HG03064 (cell line): ENCODE data around the gene RAPH1.
"Not testable (repeated sequence)": the region's sequence is repeated elsewhere in the genome, so short reads cannot be mapped to it uniquely, and the experiment has no call there.

Experiments
- ATAC-seq: cut with Tn5 transposase; IDR thresholded peaks from one replicate; pipeline ENCODE4 v1.9.1; 2021; ENCODE audit warnings: low read depth; ENCODE audit not compliant: unreplicated experiment

The RAPH1 gene

DNA sequence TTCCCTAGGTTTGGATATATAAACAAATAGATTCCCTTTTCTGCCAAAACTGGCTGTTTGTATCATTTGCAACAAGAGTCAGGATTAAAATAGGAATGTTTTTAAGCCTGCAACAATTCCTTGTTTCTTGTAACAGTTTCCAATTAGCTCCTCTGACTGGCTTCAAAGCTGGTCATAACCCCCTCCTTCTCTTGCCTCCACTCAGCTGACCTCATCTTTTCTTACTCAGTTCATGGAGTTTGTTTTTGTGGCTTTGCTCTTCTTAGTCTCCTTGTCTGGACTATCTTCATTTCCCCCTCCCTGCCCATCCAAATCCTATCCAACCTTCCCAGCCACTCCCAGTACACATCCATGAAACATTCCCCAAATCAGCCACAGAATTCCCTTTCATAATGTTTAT lies 14.3 kb upstream of the RAPH1 start:
- ATAC-seq: no peak

DNA sequence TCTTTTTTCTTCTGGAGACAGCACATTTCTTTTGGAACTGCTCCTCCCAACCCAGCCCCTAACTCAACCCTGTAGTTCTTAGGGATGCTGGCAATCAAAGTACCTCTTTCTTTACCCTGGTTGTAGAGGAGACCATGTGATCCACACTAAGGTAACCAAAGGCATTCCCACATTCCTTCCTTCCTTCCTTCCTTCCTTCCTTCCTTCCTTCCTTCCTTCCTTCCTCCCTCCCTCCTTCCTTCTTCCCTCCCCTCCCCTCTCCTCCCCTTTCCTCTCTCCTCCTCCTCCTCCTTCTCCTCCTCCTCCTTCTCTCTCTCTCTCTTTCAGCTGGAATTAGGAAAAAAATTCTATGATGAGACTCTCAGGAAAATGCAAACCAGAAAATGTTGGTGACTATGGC lies 13.8 kb upstream of the RAPH1 start:
- no peak for ATAC-seq

DNA sequence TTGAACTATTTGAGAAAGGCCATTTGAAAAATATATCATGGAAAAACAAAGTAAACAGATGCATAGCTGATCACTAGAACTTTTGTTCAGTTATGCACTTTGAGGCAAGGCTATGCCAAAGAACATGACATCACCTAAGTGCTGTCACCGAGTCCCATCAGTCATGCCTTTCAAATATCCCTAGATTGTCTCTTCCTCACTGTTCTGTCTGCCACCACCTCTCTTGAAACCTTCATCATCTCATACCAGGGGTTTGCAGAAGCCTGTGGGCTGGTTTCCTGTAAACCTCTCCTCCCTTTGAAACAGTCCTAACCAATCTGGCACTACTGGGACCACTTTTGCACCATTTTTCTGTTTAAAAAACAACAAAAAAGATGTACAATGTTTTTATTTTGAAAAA lies 12.3 kb upstream of the RAPH1 start:
- ATAC-seq: no peak

GRCh38 chr2:203544402-203544801 lies 9.3 kb upstream of the RAPH1 start:
- ATAC-seq: no peak

DNA sequence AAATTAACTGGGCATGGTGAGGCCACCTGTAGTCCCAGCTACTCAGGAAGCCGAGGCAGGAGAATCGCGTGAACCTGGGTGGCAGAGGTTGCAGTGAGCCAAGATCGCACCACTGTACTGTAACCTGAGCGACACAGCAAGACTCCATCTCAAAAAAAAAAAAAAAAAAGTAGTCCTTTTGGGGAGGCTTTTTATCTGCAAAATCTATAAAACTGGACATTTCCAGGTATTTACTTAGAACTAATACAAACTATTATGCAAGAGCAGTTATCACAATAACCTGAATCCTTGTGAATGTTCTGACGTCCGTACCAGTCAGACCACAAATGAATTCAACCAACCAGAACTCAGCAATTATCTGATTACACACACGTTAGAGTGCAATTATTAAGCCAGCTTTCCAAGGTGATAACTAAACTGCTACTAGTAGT lies 8.8 kb upstream of the RAPH1 start:
- no peak for ATAC-seq

DNA sequence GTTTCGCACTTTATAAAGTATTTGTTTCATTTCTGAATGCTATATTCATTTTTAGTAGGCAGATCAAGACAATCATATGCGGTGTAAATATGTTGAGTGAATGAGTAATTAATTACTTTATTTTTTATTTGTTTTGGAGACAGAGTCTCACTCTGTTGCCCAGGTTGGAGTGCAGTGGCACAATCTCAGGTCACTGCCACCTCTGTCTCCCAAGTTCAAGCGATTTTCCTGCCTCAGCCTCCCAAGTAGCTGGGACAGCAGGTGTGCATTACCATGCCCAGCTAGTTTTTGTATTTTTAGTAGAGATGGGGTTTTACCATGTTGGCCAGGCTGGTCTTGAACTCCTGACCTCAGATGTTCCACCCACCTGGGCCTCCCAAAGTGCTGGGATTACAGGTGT lies 5.5 kb upstream of the RAPH1 start:
- not testable (repeated sequence) for ATAC-seq

- not testable (repeated sequence) for ATAC-seq
Measured at GRCh38 chr2:203538237-203538636, 3.1 kb upstream of the RAPH1 start.

- ATAC-seq: not testable (repeated sequence)
Measured at GRCh38 chr2:203536586-203536951, 1.5 kb upstream of the RAPH1 start.

GRCh38 chr2:203535784-203536585 lies 884 bp upstream of the RAPH1 start:
- no peak for ATAC-seq

GRCh38 chr2:203534621-203535077 lies 452 bp downstream of the RAPH1 start:
- no peak for ATAC-seq

GRCh38 chr2:203533676-203534591 lies 1.2 kb downstream of the RAPH1 start:
- no peak for ATAC-seq

DNA sequence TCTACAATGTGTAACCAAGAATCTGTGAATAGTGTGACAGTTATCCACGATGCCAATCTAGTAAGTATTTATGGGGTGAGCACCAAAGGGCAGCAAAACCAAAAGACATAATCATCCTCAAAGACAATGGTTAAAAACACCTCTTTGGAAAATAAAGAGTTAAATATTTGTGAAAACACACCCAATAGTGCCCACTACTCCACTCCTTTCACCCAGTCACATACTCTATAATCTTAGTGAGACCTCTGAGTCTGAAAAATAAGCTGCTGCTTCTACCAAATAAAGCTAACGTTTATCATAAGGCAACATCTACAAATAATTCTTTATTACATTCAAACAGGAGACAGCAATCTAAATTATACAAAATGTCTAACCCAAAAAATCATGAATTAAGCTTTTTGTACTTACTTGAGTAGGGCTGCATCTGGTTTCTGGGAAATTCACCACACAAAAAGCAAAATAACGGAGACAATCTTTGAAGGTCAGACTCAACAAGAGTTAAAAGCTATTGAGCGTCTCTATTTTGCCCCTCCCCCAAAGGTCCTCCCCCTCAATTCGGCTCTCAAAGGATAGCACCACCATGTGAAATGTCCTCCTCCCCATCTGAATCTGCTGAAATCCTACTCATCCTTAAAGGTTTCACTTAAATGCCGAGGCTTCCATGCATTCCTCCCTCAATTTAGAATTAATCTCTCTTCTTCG lies 2.0 kb downstream of the RAPH1 start:
- ATAC-seq: no peak

DNA sequence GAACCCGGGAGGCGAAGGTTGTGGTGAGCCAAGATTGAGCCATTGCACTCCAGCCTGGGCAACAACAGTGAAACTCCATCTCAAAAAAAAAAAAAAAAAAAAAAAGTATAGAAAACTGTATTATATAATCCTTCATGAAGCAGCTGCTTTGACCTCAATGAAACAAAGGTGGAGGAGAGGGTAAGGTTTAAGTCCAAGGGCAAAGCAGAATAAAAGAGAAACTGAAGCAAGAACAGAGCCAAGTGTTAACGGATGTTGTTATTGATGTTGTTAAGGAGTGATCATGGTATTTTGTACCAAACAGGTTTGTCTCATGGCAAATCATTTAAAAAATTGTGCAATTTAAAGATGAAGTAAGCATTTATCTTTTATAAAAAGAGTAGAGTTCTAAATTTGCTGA lies 7.4 kb downstream of the RAPH1 start:
- ATAC-seq: no peak

GRCh38 chr2:203513268-203513667 lies 21.8 kb downstream of the RAPH1 start:
- ATAC-seq: not testable (repeated sequence)

DNA sequence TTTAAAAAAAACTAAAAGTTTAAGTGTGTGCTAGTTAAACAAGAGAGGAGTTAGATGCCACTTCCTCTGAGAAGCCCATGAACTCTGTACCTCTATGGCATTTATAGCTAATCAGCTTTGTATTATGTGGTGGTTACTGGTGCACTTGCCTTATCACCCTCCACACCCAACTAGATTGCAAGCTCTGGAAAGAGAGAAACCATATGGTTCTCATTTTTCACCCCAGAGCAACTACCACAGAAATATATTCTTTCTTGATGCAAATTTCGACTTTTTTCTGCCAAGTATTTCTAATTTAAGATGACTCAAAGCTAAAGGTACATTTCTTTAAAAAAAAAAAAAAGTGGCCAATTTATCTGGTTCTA lies 24.2 kb downstream of the RAPH1 start:
- ATAC-seq: no peak

GRCh38 chr2:203510256-203510940 lies 24.7 kb downstream of the RAPH1 start:
- ATAC-seq: no peak

DNA sequence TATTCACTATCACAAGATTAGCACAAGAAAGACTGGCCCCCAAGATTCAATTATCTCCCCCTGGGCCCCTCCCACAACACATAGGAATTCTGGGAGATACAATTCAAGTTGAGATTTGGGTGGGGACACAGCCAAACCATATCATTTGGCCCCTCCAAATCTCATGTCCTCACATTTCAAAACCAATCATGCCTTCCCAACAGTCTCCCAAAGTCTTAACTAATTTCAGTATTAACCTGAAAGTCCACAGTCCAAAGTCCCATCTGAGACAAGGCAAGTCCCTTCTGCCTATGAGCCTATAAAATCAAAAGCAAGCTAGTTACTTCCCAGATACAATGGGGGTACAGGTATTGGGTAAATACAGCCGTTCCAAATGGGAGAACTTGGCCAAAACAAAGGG lies 31.6 kb downstream of the RAPH1 start:
- ATAC-seq: not testable (repeated sequence)

DNA sequence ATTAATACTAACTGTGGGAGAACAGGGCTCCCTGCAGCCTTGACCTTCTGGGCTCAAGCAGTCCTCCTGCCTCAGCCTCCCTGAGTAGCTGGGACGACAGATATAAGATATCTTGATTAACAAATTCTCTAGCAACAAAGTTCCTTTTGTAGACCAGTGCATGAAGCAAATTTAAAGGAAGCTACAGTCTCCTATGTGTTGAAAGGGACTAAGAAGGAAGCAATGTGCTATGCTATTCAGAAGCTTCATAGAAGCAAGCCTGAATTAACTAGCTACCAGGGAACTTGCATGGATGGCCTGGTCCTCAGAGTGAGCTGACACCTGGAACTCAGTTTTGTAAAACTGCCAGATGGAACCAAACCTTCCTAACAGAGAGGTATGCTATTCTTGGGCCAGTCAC lies 33.2 kb downstream of the RAPH1 start:
- no peak for ATAC-seq

- ATAC-seq: no peak
Measured at GRCh38 chr2:203500951-203501350, 34.1 kb downstream of the RAPH1 start.

DNA sequence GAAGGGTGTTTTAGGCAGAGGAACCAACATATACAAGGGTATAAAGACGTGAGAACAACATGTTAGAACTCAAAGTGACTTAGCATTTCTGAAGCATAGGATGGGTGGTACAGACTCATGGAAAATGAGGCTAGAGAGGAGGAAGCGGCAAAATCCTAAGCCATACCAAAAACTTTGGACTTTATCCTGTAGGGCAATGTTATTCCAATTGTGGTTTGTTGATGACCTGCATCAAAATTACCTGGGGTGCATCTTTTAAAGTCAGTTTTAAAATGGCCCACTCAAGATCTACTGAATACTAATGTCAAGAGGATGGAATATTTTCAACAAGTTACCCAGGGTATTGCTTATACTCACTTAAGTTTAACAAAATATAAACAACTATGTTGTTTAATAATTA lies 34.8 kb downstream of the RAPH1 start:
- no peak for ATAC-seq
